HepG2 (cell line): ENCODE results near the gene FPGS.

Source experiments
- ATF2 ChIP-seq: sonication (generic); formaldehyde crosslinking; IDR thresholded peaks from 2 replicates; pipeline ENCODE4 v1.4.0; 2020; ENCODE audit warnings: missing genetic modification reagents
- CSRNP1 ChIP-seq: sonication (generic); formaldehyde crosslinking; IDR thresholded peaks from 2 replicates; pipeline ENCODE4 v1.8.1; 2023; ENCODE audit warnings: mild to moderate bottlenecking, missing genetic modification reagents
- CTCF ChIP-seq: sonication (generic); formaldehyde crosslinking; IDR thresholded peaks from 2 replicates; pipeline ENCODE4 v1.5.0; 2020; ENCODE audit warnings: mild to moderate bottlenecking, missing genetic modification reagents, moderate library complexity
- MYNN ChIP-seq: sonication (generic); formaldehyde crosslinking; IDR thresholded peaks from 2 replicates; pipeline ENCODE4 v1.4.0; 2020; ENCODE audit warnings: mild to moderate bottlenecking, low read depth, missing genetic modification reagents
- NFE2L2 ChIP-seq: fragments of 150-350 bp; IDR thresholded peaks from 2 replicates; pipeline ENCODE4 v1.6.1; 2014; ENCODE audit warnings: low read length
- POLR2AphosphoS5 ChIP-seq: IDR thresholded peaks from 2 replicates; pipeline ENCODE4 v1.6.1; 2012; ENCODE audit warnings: low read depth, low read length
- RNF219 ChIP-seq: sonication (generic); formaldehyde crosslinking; IDR thresholded peaks from 2 replicates; pipeline ENCODE4 v1.5.0; 2020; ENCODE audit warnings: mild to moderate bottlenecking, missing genetic modification reagents
- SNRNP70 ChIP-seq: fragments of 200-400 bp; formaldehyde crosslinking; IDR thresholded peaks from 2 replicates; pipeline ENCODE4 v1.6.1; 2017; ENCODE audit warnings: mild to moderate bottlenecking, low read depth, low read length, moderate library complexity
- SRY ChIP-seq: sonication (generic); formaldehyde crosslinking; IDR thresholded peaks from 2 replicates; pipeline ENCODE4 v1.8.0; 2022; ENCODE audit warnings: mild to moderate bottlenecking, missing genetic modification reagents
- ZMYM3 ChIP-seq: sonication (generic); formaldehyde crosslinking; IDR thresholded peaks from 2 replicates; pipeline ENCODE4 v1.5.1; 2020; ENCODE audit warnings: mild to moderate bottlenecking, missing genetic modification reagents
- ZNF460 ChIP-seq: sonication (generic); formaldehyde crosslinking; IDR thresholded peaks from 2 replicates; pipeline ENCODE4 v1.5.1; 2020; ENCODE audit warnings: missing genetic modification reagents, mild to moderate bottlenecking, borderline replicate concordance
- ZNF746 ChIP-seq: sonication (generic); formaldehyde crosslinking; IDR thresholded peaks from 2 replicates; pipeline ENCODE4 v1.8.0; 2022; ENCODE audit warnings: mild to moderate bottlenecking, missing genetic modification reagents
- ZNF790 ChIP-seq: sonication (generic); formaldehyde crosslinking; IDR thresholded peaks from 2 replicates; pipeline ENCODE4 v1.8.0; 2022; ENCODE audit warnings: missing genetic modification reagents, mild to moderate bottlenecking, borderline replicate concordance

- no peak for TF ChIP-seq ZNF746 (CRISPR knock-in tag)
- no peak for TF ChIP-seq SRY (CRISPR knock-in tag)
- no peak for TF ChIP-seq MYNN
- TF ChIP-seq ZMYM3 (CRISPR knock-in tag) = no peak
- no peak for TF ChIP-seq ZNF460
- TF ChIP-seq SNRNP70 = no peak
- no peak for TF ChIP-seq CSRNP1 (CRISPR knock-in tag)
- TF ChIP-seq ZNF790 (CRISPR knock-in tag) = no peak
- TF ChIP-seq POLR2AphosphoS5 = no peak
- TF ChIP-seq ATF2 (CRISPR knock-in tag) = no peak
- TF ChIP-seq CTCF = no peak
- TF ChIP-seq RNF219 (CRISPR knock-in tag) = no peak
- TF ChIP-seq NFE2L2 = no peak
Observed at GRCh38 chr9:127817881-127818434, 15.3 kb downstream of the FPGS start.
